ENCODE data around the gene VASN.
A peak's percentile ranks its signal among the peaks of the same experiment; 100 is the strongest.
"Not testable (repeated sequence)": the region's sequence is repeated elsewhere in the genome, so short reads cannot be mapped to it uniquely, and the experiment has no call there.

The VASN gene

DNA sequence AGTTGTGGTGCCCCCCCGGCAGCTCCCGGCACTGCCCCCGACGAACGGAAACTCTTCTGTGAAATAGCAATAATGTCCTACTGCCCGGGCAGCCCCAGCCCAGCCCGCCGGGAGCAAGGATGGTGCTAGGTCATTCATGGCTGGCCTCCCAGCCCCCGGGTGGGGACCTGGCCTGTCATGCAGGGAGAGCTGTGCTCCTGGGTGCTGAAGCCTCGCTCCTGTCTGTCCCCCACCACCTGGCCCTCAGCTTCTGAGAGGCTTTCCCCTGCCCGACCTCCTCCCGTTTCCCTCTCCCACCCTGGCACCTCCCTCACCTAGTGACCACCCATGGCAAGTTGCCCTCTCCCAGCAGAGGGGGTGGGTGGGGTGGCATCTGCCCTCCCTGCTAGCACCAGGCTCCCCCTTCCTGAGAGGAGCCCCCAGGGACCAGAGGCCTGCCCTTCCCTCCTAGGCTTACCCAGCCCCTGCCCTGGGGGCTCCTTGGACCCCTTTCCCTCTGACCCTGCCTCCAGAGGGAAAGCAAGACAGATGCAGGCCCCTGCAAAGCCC, 34.0 kb upstream of the VASN start:
- no peak for DNase-seq

DNA sequence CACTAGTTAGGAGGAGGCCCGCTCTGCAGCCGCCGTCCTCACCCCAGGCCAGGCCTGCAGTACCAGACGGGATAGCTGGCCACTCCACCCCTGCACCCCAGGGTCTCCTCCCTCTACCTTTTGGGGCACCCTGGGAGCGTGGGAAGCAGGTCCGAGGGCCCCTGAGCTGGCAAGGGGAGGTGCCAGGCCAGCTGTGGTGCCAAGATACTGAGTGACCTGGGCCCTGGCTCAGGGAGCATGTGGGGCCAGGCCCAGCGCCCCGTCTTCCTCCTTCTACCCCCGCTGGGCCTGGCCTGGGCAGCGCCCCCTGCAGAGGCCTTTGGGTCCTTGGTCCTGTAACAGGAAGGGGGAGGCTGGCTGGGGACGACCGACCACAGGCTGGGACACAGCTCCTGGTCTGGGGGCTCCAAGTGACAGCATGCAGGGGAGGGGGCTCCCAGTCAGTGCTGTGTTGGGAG, 33.5 kb upstream of the VASN start:
- no peak for DNase-seq

DNA sequence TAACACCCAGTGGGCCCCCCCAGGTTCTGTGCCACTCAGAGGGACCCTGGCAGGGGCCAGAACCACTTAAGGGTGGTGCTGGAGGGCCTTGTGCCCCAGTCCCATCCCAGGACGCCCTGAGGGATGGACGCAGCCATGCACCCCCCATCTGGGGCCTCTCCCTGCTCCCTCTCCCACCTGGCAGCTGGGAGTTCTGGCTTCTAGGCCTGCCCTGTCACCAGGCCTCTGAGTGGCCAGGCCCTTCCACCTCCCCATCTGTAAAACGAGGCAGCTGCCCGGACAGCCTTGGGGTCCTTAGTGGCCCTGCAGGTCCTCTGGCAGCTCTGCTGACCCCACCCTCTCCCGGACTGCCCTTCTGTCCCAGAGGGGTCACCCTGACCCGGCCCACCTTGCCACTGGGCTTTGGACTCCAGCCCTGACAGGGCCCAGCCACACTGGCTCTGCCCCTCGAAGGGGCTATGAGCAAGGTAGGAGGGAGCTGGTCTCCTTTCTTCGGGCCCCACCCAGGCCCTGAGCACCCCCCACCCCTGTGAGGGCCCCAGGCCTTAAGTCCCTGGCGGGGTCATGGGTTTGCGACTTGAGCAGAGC, 32.8 kb upstream of the VASN start:
- DNase-seq, result no peak

DNA sequence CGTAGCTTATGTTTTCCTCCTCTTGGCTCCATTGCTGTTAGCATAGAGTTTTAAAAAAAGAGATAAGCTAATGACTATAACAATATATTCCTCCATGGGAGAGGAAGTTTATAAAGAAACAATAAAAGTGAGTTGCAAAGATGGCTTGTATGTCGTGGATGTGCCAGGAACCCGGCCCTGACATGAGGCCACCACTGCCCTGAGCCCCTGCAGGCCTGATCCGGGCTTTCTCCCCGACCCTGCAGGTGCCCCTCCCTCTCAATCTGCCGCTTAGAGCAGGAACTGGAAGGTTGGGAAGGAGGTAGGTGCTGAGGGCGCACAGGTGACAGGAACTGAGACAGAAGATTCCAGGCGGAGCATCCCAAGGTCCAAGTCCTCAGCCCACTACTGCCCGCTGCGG, 32.2 kb upstream of the VASN start:
- DNase-seq, result no peak

DNA sequence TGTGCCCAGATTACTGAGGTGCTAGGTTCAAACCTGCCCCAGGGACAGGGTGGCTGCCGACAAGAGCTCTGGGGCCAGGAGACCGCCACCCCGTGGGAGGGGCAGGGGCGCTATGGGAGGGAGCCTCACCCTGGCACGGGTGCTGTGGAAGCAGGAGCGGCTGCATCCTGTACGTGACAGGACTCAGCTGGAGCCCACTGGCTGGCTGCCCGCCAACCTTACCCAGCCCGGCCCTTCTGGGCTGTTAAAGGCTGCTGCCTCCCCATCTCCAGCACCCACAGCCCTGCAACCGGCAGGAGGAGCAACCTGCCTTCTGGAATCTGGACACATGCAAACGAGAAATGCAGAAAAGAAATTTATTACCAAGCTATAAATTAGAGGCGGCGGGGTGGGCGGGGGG, 31.7 kb upstream of the VASN start:
- DNase-seq, result no peak

DNA sequence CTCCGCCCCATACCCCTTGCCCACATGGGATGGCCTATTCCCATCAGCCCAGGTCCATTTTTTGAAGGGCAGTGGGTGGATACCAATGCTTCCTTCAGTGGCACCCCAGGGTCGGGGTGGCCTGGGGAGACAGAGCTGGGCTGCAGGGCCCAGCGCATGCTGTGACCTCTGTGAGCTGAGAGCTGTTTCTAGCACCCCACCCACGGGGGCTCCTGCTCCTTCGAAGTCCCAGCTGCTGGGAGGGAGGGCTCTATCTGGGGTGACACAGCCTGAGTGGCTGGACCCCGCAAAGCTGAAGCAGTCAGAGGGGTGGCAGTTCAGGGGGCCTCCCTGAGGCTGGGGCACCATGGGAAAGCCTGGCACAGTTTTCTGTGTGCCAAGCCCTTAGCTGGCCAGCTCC, 31.2 kb upstream of the VASN start:
- DNase-seq, result no peak

DNA sequence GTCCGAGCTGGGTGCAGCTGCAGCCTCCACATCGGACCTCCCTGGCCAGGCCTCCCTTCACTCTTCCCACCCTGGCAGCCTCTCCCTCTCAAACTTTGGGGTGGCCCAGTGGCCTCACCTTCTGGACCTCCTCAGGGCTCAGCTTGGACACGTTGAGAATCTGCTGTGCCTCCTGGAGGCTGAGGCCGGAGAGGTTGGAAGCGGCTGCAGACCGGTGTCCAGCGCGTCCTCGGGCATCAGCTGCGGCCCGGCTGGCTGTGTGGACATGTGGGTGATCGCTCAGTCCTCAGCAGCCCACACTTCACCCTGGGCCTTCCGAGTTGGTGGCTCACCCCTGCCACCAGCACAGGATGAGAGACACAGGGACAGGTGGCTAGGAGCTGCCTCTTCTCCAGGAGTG, 30.4 kb upstream of the VASN start:
- DNase-seq, result no peak

DNA sequence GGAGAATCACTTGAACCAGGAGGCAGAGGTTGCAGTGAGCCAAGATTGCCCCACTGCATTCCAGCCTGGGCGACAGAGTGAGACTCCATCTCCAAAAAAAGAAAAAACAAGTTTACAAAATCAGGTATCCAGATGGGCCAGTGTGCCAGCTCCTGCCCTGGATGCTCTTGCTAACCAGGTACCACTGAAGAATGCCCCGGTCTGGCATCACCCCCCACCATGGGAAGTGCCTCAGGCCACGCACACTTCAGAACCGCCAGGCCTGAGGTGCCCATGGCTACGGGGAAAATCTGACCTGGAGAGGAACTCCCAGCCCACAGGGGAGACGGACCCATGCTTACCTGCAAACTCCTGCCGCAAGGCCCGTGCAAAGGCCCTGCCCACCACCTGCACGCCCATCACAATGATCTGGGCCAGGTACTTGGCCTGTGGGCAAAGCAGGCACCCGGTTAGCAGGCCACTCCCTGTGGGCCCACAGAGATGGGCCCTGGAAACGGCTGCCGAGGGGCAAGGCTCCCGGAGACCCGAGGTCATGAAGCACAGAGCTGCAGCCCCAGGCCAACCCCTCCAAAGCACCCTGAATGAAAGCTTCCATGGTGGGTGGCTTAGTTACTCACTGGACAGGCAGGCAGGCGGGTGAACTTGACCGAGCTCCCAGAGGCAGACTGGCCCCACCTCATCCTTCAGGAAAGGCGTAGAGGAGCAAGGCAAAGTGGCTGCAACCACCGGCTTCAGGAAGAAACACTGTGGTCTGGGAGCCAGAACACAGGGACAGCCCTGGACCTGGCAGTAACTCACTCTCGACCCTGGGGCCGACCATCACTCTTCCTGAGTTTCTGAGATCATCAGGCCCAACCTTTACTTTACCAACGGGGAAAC, 28.5 kb upstream of the VASN start:
- DNase-seq, result no peak

DNA sequence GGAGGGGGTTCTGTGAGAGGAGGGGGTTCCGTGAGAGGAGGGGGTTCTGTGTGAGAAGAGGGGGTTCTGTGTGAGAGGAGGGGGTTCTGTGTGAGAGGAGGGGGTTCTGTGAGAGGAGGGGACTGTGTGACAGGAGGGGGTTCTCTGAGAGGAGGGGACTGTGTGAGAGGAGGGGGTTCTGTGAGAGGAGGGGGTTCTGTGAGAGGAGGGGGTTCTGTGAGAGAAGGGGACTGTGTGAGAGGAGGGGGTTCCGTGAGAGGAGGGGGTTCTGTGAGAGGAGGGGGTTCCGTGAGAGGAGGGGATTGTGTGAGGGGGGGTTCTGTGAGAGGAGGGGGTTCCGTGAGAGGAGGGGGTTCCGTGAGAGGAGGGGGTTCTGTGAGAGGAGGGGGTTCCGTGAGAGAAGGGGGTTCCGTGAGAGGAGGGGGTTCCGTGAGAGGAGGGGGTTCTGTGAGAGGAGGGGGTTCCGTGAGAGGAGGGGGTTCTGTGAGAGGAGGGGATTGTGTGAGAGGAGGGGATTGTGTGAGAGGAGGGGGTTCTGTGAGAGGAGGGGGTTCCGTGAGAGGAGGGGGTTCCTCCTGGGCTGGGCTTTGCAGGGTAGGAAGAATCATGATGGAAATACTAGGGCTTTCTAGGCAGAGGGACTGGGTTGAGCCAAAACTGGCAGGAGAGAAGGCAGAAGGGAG, 27.2 kb upstream of the VASN start:
- not testable (repeated sequence) for DNase-seq

DNA sequence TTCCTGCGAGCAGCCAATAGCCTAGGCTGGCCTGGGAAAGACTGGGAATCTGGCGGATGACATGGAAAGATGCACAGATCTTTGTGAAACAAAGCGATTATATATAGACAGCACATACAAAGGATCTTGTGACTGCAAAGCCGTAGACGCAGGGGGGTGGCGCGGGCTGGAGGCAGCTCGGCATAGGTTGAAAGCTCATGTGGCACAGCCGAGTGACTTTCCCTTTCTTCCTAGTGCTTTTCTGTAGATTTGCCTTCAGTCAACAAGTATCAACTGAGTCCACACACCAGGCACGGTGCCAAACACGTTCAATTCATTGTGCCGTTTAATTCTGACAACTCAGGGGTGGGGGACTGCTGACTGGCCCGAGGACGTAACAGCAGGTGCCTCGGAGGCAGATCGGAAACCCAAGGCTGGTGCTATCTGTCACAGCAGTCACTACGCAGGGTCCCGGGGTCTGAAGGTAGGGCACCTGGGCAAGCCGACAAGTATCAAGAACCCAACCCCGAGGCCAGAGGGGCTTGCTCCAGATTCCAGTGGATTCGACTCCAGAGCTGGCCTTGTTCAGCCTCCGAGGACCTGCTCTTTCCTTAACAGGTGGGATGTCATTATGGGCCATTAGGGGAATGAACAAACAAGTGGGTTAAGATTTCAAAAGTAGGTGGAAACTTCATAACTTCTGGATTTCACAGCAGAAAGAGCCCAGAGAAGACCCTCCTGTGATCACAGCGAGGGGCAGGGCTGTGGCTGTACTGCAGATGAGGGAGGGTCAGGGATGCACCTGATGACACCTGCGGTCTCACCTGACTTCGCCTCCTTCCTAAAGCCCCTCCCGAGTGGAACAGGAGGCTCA, 26.4 kb upstream of the VASN start:
- no peak for DNase-seq

DNA sequence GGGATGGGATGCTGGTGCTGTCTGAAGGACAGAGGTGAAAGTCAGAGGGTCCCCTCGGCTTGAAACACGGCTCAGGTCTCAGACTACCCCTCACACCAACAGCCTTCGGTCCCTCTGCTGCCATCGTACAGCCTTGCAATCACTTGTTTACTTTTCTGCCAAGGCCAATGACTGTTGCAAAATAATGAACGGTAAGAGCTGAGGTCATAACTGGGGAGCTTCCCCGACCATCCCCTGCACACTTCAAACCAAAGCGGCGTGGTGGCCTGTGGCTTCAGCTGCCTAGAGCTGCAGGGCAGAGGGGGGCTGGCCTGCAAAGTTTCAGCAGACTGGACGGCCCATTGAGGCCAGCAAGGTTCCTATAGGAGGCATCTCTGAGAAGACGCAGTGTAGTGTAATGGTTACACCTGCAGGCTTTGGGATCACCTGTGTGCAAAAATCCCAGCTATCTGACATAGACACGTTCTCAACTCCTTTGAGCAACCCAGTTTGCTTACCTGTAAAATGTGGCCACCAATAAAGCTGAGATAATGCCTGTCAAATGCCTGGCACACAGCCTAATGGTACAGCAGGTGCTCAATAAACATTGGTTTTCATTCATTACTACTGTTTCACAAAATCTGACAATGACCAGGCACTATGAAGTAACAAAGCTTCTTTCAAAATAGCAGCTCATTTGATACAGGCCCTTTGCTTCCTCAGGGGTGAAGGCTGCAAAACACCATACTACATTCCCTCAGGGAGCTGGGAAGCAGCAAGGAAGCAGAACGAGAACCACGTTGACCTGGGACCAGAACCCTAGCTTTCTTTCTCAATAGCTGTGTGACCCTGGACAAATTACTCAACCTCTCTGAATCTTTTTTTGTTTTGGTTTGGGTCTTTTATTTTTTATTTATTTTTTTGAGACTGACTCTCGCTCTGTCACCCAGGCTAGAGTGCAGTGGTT, 25.5 kb upstream of the VASN start:
- no peak for DNase-seq

DNA sequence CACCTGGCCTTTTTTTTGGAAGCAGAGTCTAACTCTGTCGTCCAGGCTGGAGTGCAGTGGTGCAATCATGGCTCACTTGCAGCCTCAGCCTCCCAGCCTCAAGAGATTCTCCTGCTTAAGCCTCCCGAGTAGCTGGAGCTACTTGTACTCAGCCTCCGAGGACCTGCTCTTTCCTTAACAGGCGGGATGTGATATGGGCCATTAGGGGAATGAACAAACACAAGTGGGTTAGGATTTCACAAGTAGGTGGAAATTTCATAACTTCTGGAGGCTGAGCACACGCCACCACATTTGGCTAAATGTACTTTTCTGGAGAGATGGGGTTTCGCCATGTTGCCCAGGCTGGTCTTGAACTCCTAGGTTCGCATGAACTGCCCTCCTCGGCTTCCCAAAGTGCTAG, 24.6 kb upstream of the VASN start:
- no peak for DNase-seq

DNA sequence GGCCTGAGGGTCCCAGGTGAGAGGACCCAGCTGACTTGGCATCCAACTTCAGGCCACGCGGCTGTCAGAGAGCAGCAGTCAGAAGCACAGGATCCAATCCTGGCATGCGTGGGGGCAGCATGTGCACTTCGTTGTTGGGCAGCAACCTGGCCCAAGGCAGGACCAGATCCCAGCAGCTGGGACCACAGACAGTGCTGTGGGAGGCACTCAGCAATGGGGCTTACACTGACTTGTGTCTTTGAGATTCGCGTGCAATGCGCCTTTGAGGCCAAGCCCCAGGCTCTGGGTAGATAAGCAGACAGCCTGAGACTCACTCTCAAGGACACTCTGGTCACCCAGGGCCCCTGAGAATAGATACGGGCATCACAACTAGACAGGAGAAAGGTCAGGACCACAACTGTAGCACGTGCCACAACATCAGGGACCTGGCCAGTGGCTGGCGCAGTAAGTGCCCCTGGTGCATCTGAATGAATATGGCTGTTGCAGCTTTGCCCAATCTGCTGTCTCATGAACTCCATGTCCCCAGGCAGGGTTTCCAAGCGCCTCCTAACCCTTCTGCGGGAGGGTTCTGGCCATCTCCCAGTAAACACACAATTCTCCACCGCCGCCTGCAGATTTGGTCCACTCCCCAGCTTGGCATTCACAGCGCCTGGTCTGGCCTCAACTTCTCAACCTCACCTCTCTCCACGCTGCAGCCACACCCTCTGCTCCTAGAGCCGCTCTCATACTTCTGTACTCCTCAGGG, 23.7 kb upstream of the VASN start:
- no peak for DNase-seq

DNA sequence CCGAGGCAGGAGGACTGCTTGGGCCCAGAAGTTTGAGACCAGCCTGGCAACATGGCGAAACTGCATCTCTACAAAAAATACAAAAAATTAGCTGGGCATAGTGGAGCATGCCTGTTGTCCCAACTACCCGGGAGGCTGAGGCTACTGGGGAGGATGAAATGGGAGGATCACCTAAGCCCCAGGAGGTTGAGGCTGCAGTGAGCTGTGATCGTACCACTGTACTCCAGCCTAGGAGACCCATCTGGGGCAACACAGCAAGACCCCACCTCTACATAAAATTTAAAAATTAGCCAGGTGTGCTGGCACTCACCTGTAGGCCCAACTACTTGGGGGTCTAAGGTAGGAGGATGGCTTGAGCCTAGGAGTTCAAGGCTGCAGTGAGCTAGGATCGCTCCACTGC, 22.3 kb upstream of the VASN start:
- no peak for DNase-seq

DNA sequence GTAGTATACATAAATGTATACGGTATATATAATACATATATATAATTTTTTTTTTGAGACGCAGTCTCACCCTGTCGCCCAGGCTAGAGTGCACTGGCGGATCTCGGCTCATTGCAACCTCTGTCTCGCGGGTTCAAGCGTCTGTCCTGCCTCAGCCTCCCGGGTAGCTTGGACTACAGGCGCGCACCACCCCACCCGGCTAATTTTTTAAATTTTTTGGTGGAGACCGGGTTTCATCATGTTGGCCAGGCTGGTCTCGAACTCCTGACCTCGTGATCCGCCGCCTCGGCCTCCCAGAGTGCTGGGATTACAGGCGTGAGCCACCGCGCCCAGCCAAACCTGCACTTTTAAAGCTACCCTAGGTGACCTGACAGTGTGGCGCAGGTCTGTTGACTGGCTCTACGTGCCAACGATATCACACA, 21.3 kb upstream of the VASN start:
- DNase-seq, result no peak

DNA sequence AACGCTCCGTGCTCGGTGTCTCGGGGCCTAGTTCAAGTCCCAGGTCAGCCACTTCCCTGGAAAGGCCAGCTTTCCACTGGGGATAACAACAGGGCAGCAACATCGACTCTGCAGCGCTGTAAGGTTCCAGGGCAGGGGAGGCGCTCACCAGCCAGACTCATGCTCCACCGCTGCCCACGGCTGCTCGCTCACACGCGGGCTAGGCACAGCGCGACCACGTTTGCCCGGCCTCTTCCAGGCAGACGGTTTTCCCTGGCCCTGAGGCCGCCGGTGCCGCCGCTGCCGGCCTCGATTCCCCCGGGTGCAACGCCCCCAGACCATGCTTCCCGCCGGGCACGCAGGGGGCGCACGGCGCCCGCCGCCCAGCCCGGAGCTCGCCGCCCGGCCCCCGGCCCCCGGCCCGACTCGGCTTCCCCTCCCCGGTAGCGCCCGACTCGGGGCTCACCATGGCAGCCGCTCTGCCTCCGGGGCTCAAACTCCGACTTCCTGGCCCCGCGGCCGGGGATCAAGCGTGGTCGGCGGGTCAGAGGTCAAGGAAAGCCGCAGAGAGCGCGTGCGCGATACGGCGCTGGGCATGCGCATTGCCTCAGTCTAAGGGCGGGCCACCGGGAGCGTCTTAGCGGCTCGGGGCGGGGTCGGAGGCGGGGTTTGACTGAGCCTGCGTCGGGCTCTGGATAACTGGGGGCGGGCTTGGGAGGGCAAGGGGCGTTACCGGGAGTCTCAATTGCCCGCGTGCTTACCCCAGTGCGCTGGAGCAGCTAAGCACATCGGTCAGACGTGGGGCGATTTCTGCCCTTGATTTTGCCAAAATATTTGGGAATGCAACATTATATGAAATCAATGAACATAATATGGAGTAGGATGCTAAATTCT, 20.6 kb upstream of the VASN start, which contains the start of gene PAM16:
TSS of gene PAM16 (minus strand) at position 535 of the 873 bp plus-strand sequence. CDS start at position 448, 87 bp downstream.
- DNase-seq, result peak; percentile 97

DNA sequence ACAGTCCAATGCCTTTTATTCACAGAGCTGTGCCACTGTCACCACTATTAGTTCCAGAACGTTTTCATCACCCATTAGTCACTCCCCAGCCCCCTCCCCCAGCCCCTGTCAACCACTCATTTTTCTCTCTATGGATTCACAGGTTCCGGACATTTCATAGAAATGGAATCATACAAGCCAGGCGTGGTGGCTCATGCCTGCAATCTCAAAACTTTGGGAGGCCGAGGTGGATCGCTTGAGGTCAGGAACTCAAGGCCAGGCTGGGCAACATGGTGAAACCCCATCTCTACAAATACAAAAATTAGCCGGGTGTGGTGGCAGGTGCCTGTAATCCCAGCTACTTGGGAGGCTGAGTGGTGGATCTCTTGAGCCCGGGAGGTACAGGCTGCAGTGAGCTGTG, 19.8 kb upstream of the VASN start:
- DNase-seq, result no peak

DNA sequence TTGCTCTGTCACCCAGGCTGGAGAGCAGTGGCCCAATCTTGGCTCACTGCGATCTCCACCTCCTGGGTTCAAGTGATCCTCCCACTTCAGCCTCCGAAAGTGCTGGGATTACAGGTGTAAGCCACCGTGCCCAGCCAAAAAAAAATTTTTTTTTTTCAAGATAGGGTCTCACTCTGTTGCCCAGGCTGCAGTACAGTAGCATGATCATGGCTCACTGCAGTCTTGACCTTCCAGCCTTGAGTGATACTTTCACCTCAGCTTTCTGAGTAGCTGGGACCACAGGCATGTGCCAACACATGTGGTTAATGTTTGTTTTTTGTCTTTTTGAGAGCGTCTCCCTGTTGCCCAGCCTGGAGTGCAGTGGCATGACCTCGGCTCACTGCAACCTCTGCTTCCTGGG, 18.8 kb upstream of the VASN start:
- DNase-seq, result no peak

DNA sequence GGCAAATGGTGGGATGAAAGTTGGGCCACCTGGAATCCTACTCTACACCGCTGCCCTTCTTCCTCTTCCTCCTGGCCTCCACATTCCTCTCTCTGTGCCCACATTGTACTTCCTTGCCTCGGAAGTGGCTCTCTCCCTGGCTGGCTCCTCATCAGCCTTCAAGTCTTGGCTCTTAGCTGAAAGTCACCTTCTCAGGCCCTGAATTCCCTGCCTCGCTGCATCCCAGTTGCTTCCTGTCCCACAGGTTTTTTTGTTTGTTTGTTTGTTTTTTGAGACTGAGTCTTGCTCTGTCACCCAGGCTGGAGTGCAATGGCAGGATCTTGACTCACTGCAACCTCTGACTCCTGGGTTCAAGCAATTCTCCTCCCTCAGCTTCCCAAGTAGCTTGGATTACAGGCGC, 18.0 kb upstream of the VASN start:
- no peak for DNase-seq

All from CD4-positive, alpha-beta T cell treated with Interleukin-15 for 1 hour (primary cell).